ENCODE data around the gene SOAT1.

The SOAT1 gene

DNA sequence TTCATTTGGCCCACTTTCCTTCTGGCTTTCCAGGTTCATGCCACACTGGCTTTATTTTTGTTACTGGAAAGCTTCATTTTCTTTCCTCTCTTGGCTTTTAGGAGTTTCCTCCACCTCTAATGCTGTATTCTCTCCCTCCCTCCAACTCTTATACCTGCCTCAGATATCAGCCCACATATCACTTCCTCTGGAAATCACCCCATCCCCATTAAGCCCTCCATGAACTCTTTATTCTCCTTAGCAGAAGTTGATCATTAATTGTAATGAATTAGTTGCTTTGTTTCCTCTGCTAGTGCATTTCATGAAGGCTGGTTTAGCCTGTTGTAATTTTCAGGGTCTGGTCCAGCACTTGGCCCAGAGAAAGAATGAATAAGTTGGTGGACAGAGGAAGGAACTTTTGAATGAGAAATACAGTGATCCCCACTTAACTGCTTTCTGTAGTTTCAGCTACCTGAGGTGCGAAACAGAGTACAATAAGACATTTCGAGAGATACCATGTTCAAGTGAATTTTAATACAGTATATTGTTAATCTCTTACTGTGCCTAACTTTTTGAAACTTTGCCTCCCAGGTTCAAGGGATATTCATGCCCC, 1.7 kb downstream of the SOAT1 start:
- TF ChIP-seq SIN3A (IDR thresholded peaks at IDR 0.05; ENCODE audit: borderline replicate concordance, insufficient read depth, low read length) (no peak), FOXP2 (optimal IDR thresholded peaks at IDR 0.05; ENCODE audit: borderline replicate concordance, extremely low read depth, extremely low read length, insufficient read depth) (no peak), TAF1 (IDR thresholded peaks at IDR 0.05; ENCODE audit: borderline replicate concordance, insufficient read depth, low read length) (no peak), POLR2AphosphoS5 (IDR thresholded peaks at IDR 0.05; ENCODE audit: low read depth, low read length) (no peak)
- TF ChIP-seq, protein P1, sequence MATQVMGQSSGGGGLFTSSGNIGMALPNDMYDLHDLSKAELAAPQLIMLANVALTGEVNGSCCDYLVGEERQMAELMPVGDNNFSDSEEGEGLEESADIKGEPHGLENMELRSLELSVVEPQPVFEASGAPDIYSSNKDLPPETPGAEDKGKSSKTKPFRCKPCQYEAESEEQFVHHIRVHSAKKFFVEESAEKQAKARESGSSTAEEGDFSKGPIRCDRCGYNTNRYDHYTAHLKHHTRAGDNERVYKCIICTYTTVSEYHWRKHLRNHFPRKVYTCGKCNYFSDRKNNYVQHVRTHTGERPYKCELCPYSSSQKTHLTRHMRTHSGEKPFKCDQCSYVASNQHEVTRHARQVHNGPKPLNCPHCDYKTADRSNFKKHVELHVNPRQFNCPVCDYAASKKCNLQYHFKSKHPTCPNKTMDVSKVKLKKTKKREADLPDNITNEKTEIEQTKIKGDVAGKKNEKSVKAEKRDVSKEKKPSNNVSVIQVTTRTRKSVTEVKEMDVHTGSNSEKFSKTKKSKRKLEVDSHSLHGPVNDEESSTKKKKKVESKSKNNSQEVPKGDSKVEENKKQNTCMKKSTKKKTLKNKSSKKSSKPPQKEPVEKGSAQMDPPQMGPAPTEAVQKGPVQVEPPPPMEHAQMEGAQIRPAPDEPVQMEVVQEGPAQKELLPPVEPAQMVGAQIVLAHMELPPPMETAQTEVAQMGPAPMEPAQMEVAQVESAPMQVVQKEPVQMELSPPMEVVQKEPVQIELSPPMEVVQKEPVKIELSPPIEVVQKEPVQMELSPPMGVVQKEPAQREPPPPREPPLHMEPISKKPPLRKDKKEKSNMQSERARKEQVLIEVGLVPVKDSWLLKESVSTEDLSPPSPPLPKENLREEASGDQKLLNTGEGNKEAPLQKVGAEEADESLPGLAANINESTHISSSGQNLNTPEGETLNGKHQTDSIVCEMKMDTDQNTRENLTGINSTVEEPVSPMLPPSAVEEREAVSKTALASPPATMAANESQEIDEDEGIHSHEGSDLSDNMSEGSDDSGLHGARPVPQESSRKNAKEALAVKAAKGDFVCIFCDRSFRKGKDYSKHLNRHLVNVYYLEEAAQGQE (IDR thresholded peaks at IDR 0.05; ENCODE audit: insufficient read depth in 1 of 2, low read depth in 2 of 2, low read length in 2 of 2) = no peak

DNA sequence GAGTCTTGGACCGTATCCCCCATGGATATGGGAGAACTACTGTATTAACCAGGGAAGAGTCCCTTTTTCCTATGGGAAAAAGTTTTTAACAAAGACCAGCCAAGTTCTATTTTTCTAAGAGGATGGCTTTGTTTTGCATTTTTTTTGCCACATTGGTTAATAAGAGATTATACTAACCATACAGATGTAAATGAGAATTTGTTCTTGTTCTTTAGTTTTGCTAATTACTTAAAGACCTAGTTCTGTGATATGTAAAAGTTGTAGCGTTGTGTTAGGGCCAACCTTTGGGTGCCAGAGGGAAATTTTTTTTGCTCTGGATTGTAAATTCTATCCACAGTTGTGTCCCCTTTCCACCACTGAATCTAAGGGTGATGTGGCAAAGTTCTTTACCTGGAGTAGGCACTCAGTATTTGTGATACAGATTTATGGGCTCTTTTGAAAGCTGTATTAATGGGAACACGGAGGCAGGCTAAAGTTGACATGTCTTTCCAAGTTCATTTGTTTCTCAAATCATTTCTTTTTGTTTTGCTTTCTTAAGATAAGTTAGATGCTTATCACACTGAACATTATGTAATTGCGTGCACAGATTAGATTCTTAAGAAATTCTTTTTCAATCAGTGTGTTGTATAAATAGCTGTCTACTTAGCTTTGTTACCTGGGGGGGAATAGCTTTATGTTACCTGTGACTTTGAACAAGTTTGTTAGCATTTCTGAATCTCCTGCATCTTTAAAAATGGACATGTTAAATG, 2.9 kb downstream of the SOAT1 start:
- TF ChIP-seq TAF1 (IDR thresholded peaks at IDR 0.05; ENCODE audit: borderline replicate concordance, insufficient read depth, low read length) (no peak), FOXP2 (optimal IDR thresholded peaks at IDR 0.05; ENCODE audit: borderline replicate concordance, extremely low read depth, extremely low read length, insufficient read depth) (no peak), POLR2AphosphoS5 (IDR thresholded peaks at IDR 0.05; ENCODE audit: low read depth, low read length) (no peak), SIN3A (IDR thresholded peaks at IDR 0.05; ENCODE audit: borderline replicate concordance, insufficient read depth, low read length) (no peak)
- TF ChIP-seq, protein P1 (IDR thresholded peaks at IDR 0.05; ENCODE audit: insufficient read depth in 1 of 2, low read depth in 2 of 2, low read length in 2 of 2) = no peak

DNA sequence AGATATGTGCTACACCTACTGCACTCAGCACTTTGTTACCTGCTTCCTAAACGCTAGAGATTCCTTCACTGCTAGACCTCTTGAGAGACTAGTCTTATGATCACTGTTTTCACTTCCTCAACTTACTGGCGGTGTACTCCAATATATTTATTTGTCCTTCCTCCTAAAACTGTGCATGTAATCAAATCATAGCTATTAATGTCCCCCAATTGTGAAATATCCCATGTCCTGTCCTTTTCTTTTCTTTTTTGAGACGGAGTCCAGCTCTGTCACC, 3.4 kb downstream of the SOAT1 start:
- TF ChIP-seq FOXP2 (optimal IDR thresholded peaks at IDR 0.05; ENCODE audit: borderline replicate concordance, extremely low read depth, extremely low read length, insufficient read depth) = no peak
- TF ChIP-seq POLR2AphosphoS5 (IDR thresholded peaks at IDR 0.05; ENCODE audit: low read depth, low read length) = no peak
- TF ChIP-seq, protein P1 (IDR thresholded peaks at IDR 0.05; ENCODE audit: insufficient read depth in 1 of 2, low read depth in 2 of 2, low read length in 2 of 2) = no peak
- no peak for TF ChIP-seq TAF1 (IDR thresholded peaks at IDR 0.05; ENCODE audit: borderline replicate concordance, insufficient read depth, low read length)
- no peak for TF ChIP-seq SIN3A (IDR thresholded peaks at IDR 0.05; ENCODE audit: borderline replicate concordance, insufficient read depth, low read length)

DNA sequence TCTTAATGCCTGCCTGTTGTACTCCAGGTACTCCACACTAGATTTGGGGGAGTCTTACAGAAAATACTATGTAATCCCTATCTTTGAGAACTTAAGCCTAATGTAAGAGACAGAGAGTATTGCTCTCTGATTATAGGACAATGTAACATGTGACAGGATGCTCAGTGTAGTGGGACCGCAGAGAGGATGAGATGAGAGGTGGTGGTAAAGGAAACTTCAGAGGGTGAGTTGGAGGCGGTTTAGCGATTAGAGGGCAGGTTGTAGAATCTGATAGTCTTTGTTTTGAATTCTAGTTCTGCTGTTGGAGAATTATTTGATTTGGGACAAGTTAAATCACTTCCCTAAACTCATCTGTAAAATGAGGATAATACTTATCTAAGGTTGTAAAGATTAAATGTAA, 5.4 kb downstream of the SOAT1 start:
- TF ChIP-seq, protein P1 (IDR thresholded peaks at IDR 0.05; ENCODE audit: insufficient read depth in 1 of 2, low read depth in 2 of 2, low read length in 2 of 2) = no peak
- TF ChIP-seq SIN3A (IDR thresholded peaks at IDR 0.05; ENCODE audit: borderline replicate concordance, insufficient read depth, low read length) (no peak), POLR2AphosphoS5 (IDR thresholded peaks at IDR 0.05; ENCODE audit: low read depth, low read length) (no peak)
